ENCODE measurements around the gene RBMY1F.
"Not testable (repeated sequence)": the region's sequence is repeated elsewhere in the genome, so short reads cannot be mapped to it uniquely, and the experiment has no call there.

Gene RBMY1F

DNA sequence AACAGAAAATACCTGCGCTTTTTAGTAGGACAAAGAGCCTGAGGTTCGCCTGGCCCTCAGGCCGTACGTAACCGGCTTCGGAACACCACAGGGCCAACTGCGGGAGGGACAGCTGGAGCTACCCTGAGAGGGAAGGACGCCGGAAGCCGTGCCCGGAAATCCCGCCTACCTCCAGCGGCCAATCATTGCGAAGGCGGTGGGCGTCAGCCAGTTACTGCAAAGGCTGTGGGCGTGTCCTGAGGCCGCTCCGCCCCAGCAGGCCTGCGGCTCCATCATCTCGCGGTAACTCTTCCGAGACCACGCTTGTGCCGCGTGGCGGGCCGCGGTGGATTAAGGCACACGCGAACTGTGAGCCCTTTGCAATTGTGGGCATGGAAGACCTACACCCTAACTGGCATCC is at the start of gene RBMY1F:
TSS of gene RBMY1F (minus strand) at position 101 of the 400 bp plus-strand sequence. CDS start 1,954 bp downstream, outside the sequence.
- not testable (repeated sequence) for DNase-seq

DNA sequence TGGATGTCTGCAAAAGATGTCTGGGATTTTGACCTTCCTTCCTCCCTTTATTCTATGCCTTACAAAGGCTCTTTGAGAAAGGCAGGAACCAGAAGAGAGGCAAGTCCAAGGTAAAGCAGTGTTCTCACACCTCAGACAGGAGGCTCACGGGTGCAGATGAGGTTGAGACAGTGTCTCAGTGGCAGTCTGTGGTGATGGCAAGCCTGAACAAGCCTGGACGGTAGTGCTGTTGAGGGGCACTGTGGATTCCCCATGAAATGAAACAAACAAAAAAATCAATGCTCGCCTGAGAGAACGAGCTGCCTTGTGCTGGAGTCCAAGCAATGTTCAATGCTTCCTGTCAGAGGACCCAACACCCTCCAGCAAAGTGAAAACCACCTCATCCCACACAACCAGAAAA is 31.6 kb downstream of the RBMY1F start:
- not testable (repeated sequence) for DNase-seq

DNA sequence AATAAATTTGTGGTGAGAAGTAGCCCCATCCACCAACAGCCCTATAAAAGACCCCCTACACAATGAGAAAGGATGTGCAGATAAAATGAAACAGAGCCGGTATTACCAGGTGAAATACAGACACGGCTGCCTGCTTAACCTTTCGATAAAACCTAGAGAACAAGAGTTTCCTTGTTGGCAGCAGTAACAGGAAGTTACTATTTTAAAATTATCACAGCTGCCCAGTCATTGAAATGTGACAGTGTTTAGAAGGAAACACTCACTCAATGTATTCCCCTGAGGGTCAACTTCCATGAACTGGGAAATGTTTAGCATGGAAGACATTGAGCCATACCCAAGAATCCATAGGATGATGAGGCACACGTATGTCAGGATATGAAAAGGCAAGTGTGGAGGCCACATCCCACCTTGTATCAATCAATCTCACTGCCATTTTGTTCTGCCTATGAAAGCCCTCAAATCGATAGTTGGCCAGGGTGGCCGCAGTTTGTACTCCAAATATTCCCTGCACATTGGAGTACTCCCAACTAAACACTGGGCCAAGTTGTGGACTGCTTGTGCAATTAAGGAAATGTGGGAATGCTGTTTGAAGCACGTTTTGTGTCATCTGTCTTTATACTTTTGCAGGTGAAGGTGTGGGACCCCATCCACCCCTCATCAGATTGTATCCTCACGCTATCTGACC is 41.6 kb downstream of the RBMY1F start:
- not testable (repeated sequence) for DNase-seq

DNA sequence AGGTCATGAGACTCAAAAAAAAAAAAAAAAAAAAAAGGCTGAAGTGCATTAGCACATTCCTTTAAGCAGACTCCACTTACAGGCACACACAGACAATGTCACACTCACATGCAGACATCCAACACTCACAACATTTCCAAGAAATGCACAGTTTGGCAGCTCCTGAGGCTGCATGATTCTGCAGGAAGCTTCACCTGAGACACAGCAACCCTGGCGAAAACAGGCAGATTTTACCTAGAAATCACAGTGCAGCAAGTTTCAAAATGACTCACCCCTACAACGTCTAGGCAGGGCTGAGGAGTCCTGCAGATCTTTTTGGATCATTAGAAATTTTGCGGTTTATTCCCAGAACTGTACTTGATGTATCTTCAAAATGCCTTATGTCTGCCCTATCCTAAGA is 48.0 kb downstream of the RBMY1F start:
- DNase-seq = not testable (repeated sequence)

DNA sequence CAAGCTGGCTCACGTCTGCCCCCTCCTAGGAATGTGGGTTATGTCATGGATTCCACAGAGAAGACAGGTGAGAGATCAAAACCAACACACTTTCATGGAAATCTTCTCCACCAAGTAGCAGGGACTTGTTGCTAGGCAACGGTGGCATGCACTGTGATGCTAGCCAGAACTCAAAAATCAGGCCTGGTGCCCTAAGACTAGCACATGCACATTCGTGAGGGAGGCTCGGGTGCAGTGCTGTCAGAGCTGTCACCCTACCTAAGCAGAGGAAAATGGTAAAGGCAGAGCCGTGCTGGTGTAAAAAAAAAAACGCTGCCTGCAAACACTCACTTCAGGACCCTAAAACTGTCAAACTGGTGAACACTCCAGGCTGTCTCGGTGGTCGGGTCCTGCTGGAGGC is 52.2 kb downstream of the RBMY1F start:
- DNase-seq = not testable (repeated sequence)
